Osteocyte (in vitro differentiated cells): Measurements from ENCODE around the gene ZNF117. TPM values are rescaled to one million over a fixed set of nuclear protein-coding genes. Genes with fewer than 3 reads are reported as not detected.
"Not testable (repeated sequence)": the region's sequence is repeated elsewhere in the genome, so short reads cannot be mapped to it uniquely, and the experiment has no call there.

Experiments
- DNase-seq: peaks from one replicate; pipeline ENCODE4 v3.0.0; 2021; ENCODE audit warnings: mixed read lengths; ENCODE audit not compliant: unreplicated experiment; ENCODE audit errors: extremely low spot score
- H3K27ac Mint-ChIP-seq: one replicate; pipeline ENCODE4 v1.8.0; 2021; ENCODE audit warnings: mild to moderate bottlenecking, mixed read lengths; ENCODE audit not compliant: unreplicated experiment
- H3K27me3 Mint-ChIP-seq: one replicate; pipeline ENCODE4 v1.8.0; 2021; ENCODE audit warnings: mixed read lengths; ENCODE audit not compliant: unreplicated experiment
- H3K36me3 Mint-ChIP-seq: one replicate; pipeline ENCODE4 v1.8.0; 2021; ENCODE audit warnings: mixed read lengths; ENCODE audit not compliant: unreplicated experiment
- H3K4me1 Mint-ChIP-seq: one replicate; pipeline ENCODE4 v1.8.0; 2021; ENCODE audit warnings: mixed read lengths; ENCODE audit not compliant: unreplicated experiment
- H3K4me3 Mint-ChIP-seq: one replicate; pipeline ENCODE4 v1.8.0; 2021; ENCODE audit warnings: mild to moderate bottlenecking, moderate library complexity, mixed read lengths; ENCODE audit not compliant: unreplicated experiment
- H3K9me3 Mint-ChIP-seq: one replicate; pipeline ENCODE4 v1.8.0; 2021; ENCODE audit warnings: mixed read lengths; ENCODE audit not compliant: unreplicated experiment
- total RNA-seq: library from RNA; stranded (reverse); gene quantifications from 2 replicates; pipeline ENCODE4 v1.2.1, GENCODE V29; 2021
- TF ChIP-seq, protein P1 (sequence below): fragments of 200-600 bp; sonication (generic); IDR thresholded peaks from 2 replicates; pipeline ENCODE4 v1.5.0; 2021; ENCODE audit warnings: antibody characterized with exemption, mild to moderate bottlenecking, moderate library complexity

Gene ZNF117
- total RNA-seq, 1 donor from 2014 or later = 10.7 TPM

DNA sequence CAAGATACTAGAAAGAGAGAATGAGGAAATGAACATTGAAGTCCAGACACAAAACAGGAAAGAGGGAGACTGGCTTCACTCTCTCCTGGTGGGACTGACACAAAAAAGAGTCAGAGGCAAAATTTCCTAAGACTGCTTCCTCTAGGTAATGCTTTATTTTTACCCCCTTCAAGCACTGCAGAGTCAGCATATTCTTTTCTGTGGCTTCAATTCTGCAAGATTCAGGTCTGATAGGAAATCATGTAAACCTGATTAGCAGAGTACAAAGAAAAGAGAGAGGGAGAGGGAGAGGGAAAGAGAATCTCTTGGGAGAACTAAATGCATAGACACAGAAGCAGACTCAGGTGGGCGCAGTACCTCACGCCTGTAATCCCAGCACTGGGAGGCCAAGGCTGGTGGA lies 18.6 kb upstream of the ZNF117 start:
- DNase-seq, H3K36me3 Mint-ChIP-seq, H3K27ac Mint-ChIP-seq, H3K27me3 Mint-ChIP-seq, H3K9me3 Mint-ChIP-seq, H3K4me3 Mint-ChIP-seq: not testable (repeated sequence)
- peaks cover 22% of the 10 kb centered on the region for H3K4me1 Mint-ChIP-seq

DNA sequence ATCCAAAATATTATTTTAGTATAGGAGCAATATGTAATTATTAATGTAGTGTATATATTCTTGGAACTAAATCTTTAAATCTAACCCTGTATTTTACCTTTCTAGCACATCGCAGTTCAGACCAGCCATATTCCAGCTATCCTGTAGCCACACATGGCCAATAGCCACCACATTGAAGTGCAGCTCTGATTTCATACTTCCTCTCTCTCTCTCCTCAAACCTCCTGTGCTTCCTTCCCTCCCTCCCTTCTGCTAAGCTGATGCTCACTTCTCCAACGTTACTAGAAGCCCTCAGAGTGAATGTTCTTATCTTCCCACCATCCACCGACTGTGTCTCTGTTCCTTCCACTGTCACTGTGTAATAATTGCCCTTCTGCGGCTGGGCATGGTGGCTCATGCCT lies 16.2 kb upstream of the ZNF117 start:
- peaks cover 22% of the 10 kb centered on the region for H3K36me3 Mint-ChIP-seq
- H3K9me3 Mint-ChIP-seq = peaks cover 10% of the 10 kb centered on the region
- not testable (repeated sequence) for H3K27me3 Mint-ChIP-seq, DNase-seq
- peak overlapping the region; percentile 95 for H3K4me3 Mint-ChIP-seq
- peaks cover 26% of the 10 kb centered on the region for H3K4me1 Mint-ChIP-seq
- H3K27ac Mint-ChIP-seq = peak overlapping the region; percentile 99

DNA sequence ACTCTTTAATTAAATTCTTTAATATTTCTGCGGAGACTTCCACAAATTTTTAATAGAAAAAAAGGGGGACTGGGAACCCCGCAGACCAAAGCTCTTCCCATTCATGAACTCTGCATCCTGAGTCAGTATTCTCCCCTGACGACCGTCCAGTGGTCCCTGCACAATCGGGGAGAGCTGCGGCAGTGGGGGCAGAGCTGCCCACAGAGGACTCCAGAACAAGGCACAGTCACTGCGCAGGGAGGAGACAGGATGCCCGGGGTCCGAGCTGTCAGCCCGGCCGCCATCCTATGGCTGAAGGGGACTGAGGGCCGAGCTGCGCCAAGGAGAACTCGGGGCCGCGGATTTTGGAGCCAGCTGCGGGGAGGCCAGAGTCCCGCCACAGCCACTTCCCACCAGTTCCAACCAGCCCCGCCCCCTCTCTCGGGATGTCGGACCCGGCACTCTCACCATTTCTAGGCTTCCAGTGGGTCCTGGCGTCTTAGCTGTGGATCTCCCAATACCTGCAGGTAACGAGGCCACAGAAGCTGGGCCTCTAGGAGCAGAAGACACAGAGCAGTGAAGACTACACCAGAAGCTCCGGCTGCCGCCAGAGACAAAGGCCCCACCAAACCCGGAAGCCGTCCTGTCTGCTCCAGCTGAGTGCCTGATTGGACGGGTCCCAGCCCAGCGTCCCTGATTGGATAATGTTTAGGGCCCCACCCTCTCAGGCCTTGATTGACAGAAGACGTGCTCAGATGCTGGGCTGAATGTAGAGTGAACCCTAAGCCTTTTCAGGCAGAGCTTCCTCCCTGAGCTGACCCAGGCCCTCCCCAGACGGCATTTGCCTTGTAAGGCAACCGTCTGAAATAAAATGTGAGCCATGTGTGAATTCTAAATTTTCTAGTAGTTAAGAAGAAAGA lies 15.5 kb upstream of the ZNF117 start, which contains the start of gene ERV3-1:
Gene ERV3-1 (minus strand): TSS at position 594 of the 899 bp plus-strand sequence. CDS start 13,661 bp downstream, outside the sequence.
- Mint-ChIP-seq H3K9me3 (peaks cover 17% of the 10 kb centered on the region), H3K27me3 (no peaks in the 10 kb centered on the region), H3K4me3 (peak within 1 kb of the TSS; percentile 95), H3K27ac (peak within 1 kb of the TSS; percentile 99), H3K36me3 (peaks cover 29% of the 10 kb centered on the region), H3K4me1 (peaks cover 26% of the 10 kb centered on the region)
- TF ChIP-seq, protein P1, sequence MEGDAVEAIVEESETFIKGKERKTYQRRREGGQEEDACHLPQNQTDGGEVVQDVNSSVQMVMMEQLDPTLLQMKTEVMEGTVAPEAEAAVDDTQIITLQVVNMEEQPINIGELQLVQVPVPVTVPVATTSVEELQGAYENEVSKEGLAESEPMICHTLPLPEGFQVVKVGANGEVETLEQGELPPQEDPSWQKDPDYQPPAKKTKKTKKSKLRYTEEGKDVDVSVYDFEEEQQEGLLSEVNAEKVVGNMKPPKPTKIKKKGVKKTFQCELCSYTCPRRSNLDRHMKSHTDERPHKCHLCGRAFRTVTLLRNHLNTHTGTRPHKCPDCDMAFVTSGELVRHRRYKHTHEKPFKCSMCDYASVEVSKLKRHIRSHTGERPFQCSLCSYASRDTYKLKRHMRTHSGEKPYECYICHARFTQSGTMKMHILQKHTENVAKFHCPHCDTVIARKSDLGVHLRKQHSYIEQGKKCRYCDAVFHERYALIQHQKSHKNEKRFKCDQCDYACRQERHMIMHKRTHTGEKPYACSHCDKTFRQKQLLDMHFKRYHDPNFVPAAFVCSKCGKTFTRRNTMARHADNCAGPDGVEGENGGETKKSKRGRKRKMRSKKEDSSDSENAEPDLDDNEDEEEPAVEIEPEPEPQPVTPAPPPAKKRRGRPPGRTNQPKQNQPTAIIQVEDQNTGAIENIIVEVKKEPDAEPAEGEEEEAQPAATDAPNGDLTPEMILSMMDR = no peak
- peak; percentile 96 for DNase-seq

DNA sequence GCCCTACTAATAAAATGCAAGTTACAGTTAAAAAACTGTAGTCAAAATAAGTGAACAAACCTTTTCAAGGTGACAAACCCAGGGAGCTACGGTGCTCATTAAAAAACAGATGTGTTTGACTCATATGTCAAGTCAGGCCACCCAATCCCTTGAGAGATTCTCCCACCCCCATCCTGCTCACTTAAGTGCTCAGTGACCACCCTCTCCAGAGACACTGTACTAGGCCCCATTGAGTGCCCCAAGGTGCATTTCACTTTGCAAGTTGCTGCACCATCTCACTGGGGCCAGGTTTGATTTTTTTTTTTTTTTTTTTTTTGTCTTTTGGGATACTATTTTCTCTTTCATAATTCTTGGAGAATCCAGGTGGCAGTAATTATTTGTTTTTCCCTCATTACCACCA lies 13.7 kb upstream of the ZNF117 start:
- peak overlapping the region; percentile 95 for H3K4me3 Mint-ChIP-seq
- no peaks in the 10 kb centered on the region for H3K27me3 Mint-ChIP-seq
- peaks cover 26% of the 10 kb centered on the region for H3K4me1 Mint-ChIP-seq
- TF ChIP-seq, protein P1 = no peak
- H3K27ac Mint-ChIP-seq = no peak overlapping the region
- H3K36me3 Mint-ChIP-seq = peaks cover 40% of the 10 kb centered on the region
- H3K9me3 Mint-ChIP-seq = peaks cover 28% of the 10 kb centered on the region
- no peak for DNase-seq

DNA sequence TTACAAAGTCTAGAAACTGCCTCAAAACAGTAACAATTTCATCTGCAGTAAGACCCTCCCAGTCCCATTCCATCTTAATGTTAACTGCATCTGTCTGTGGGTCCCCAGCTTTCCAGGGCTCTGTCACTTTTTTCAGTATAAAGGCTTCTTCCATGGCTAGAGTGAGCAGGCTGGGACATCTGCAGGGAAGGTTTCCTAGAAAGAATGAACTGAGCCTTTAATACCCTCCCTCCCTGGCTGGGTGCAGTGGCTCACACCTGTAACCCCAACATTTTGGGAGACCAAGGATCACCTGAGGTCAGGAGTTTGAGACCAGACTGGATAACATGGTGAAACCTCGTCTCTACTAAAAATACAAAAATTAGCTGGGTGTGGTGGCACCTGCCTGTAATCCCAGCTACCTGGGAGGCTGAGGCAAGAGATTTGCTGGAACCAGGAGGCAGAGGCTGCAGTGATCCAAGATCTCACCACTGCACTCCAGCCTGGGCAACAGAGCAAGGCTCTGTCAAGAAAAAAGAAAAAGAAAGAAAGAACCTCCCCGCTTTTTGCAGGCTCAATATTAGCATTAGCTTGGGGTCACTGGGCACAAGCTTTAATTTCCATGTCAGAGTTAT lies 12.2 kb upstream of the ZNF117 start:
- H3K4me1 Mint-ChIP-seq = peaks cover 26% of the 10 kb centered on the region
- no peak for DNase-seq
- no peak overlapping the region for H3K27ac Mint-ChIP-seq
- H3K36me3 Mint-ChIP-seq = peaks cover 55% of the 10 kb centered on the region
- H3K4me3 Mint-ChIP-seq = no peak overlapping the region
- peaks cover 40% of the 10 kb centered on the region for H3K9me3 Mint-ChIP-seq
- TF ChIP-seq, protein P1 = no peak
- no peaks in the 10 kb centered on the region for H3K27me3 Mint-ChIP-seq

DNA sequence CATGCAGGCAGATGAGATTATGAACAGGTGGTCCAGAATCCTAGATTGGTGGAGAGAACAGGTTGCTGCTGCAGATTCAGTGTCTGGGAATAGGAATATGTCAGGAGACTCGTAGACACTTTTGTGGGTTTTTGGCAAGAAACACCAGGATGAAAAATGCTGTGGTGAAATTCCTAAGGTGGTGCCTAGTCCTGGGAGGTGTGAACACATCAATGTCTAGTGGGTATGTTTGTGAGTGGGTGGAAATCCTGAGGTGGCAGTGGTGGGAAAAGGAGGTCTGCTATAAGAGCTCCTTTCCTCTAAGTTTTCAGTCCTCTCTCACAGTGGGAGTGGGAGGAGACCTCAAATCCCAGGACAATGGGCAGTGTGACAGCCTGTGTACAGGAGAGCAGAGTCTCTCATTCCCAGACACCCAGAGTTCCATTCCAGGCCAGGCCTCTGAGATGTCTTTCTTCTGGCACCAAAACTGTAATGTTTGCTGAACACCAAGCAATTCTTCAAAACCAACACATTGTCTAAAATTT lies 10.5 kb upstream of the ZNF117 start:
- Mint-ChIP-seq H3K9me3 (peaks cover 55% of the 10 kb centered on the region), H3K27ac (no peak overlapping the region), H3K4me3 (no peak overlapping the region), H3K4me1 (peaks cover 21% of the 10 kb centered on the region), H3K36me3 (peaks cover 64% of the 10 kb centered on the region), H3K27me3 (no peaks in the 10 kb centered on the region)
- DNase-seq = peak; percentile 11
- TF ChIP-seq, protein P1 = no peak
